ENCODE data around the gene IL18RAP.
A peak's percentile ranks its signal among the peaks of the same experiment; 100 is the strongest.

IL18RAP gene

GRCh38 chr2:102470168-102470567 lies 47.2 kb downstream of the IL18RAP start:
- no peak for DNase-seq

- DNase-seq, result peak; percentile 62
Observed at GRCh38 chr2:102473020-102473419, 50.1 kb downstream of the IL18RAP start, which contains the start of gene SLC9A4. Gene SLC9A4 (plus strand): TSS chr2:102473226. CDS start chr2:102473760, 534 bp downstream.

- DNase-seq, result no peak
Observed at GRCh38 chr2:102473631-102474030, 50.7 kb downstream of the IL18RAP start.

- DNase-seq, result no peak
Observed at GRCh38 chr2:102474785-102475184, 51.8 kb downstream of the IL18RAP start.

- no peak for DNase-seq
Observed at GRCh38 chr2:102478686-102479470, 55.9 kb downstream of the IL18RAP start.

DNA sequence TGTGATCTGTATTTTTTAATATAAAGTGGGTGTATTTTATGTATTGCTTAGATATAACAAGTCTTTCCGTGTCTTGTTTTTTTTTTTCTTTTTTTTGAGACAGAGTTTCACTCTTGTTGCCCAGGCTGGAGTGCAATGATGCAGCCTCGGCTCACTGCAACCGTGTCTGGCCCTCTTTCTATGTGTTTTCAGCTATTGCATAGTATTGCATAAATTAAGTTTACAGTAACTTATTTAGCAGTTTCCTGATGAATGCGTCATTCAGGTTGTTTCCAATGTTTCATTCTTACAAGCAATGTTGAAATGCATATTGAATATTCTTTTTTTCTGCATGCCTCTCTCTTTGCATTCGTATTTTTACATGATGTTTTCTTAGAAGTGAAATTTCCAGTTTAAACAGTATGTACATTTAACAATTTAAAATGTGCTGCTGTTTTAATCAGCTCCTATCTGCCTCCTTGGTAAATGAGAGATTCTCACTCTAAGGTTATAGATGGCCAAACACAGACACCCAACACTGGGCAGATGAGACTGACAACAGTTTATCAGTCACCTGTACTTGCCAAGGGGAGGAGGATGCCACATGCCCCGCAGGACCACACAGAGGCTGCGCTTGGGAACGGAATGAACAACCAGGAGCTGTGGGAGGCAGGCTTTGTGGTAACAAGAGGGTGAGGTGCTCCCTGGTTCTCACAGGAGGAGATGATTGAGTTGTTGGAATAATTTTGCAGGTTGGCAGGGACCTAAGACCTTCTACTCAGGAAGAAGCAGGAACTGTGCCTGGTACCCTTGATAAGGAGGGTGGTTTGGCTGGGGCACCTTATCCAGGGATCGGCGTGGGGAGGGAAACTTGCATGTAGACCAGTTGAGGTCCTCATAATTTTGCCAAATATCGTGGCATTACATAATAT lies 57.6 kb downstream of the IL18RAP start:
- DNase-seq, result no peak

DNA sequence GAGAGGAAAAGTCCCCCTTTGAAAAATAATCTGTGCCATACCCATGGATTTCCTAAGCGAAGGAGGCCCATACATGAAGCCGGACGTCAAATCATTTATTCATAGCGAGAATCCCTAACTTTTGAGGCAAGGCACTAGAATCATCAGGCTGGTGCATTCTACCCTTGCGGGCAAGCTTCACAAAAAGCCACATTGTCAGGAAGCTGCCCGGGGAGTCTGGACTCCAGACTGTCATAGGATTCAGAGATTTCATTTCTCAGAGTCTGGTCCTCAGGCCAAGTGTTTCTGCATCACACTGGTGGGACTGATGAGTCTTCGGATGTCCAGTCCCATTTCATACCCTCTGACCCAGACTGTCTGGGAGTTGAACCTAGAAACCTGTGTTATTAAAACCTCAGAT lies 59.0 kb downstream of the IL18RAP start:
- DNase-seq, result no peak

DNA sequence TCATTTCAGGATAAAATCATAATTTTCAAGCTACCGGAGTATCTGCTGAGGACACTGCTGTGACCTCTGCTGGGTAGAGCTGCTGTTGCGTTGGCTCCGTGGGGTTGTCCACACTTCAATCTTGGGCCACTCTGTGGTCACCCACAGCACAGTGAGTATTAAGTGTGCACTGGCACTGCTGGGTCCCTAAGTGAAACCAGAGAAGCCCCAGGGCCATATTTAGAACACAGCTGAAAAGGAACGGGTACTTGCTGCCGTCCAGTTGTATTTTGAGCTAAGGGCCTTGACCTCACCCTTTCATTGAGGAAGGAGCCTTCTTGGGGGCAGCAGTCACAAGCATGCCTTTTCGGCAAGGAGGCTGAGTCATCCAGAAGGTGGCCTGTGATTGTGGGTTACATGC lies 60.1 kb downstream of the IL18RAP start:
- no peak for DNase-seq

- no peak for DNase-seq
Observed at GRCh38 chr2:102484310-102485061, 61.5 kb downstream of the IL18RAP start.

DNA sequence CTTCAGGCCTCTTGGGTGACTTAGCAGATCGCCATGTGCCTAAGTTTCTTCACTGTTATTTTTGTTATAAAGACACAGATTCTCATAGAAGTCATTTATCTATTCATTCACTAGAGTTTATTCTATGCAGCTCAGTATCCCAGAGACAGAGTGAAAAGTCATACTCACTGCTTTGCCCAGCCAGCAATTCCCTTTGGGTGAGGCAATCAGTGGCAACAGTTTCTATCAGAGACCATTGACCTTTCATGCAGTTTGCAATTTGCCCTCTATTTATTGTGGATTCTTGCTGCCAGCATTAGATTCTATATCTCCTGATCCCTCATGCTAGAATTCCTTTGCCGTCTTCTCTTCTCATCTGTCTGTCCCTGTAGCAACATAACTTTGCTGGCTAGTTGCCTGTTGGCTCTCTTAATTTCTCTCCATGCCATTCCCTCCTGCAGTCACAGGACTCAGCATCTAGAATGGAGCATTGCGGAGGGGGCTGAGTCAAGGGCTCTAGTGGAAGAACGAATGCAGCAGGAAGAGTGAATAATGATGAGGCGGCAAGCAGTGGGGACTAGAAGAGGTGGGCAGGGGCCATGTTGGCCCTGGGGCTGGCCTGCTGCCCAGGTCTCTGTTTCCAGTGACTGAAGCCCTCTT lies 62.3 kb downstream of the IL18RAP start:
- no peak for DNase-seq

GRCh38 chr2:102486941-102487702 lies 64.2 kb downstream of the IL18RAP start:
- no peak for DNase-seq

DNA sequence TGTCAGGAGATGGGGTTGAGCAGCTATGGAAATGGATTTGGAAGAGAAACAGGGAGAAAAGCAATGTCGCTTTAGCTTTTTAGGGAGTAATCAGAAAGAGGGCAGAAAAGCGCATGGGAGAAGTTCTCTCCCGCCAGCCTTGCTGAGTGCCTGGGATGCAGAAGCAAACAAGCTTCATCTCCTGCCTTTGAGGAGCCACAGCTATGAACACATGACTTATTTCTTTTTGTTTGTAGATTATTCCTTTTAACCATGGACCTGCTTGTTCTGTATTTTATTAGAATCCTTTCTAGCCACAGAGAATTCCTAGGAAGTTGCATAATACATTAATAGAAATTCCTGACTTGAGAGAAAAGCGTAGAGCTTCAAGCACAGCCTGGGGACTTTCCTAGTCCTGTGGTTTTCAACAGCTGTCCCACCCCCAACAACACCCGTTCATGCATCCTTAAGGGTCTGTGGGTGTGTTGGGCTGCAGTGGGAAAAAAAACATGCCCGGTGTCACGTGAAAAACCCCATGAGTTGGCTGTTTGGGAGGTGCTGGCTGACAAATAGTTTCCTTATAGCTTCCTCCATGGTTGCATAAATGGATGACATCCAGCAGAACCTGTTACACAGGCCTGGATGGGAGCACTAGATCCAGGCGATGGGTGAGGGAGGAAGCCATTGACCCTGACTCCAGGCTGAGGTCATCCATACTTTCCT lies 65.0 kb downstream of the IL18RAP start:
- DNase-seq, result no peak

- DNase-seq, result no peak
Observed at GRCh38 chr2:102489646-102490045, 66.7 kb downstream of the IL18RAP start.

- no peak for DNase-seq
Observed at GRCh38 chr2:102492006-102492405, 69.0 kb downstream of the IL18RAP start.

DNA sequence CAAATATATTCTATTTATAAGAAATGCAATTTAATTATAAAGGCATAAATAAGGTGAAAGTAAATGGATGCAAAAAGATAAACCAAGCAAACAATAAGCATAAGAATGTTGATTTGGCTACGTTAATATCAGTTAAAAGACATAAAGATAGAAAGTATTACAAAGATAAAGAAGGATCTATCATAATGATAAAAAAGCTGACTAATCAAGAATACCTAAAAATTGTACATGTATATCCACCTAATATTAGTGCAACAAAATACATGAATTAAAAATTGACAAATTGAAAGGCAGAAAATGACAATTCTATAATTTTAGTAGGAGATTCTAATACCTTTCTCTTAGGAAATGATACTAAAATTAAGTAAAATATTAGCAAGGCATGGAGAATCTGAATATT lies 71.6 kb downstream of the IL18RAP start:
- DNase-seq, result no peak

- no peak for DNase-seq
Observed at GRCh38 chr2:102498414-102498813, 75.5 kb downstream of the IL18RAP start.

- DNase-seq, result no peak
Observed at GRCh38 chr2:102499558-102499957, 76.6 kb downstream of the IL18RAP start.

All from stimulated activated CD4-positive, alpha-beta T cell treated with anti-CD3 and anti-CD28 coated beads, Interleukin-4, amount 100 ng/mL, for 1 hour (primary cell).